Liver (tissue), 9 donors: ENCODE results near the gene CD300LD. TPM values are rescaled to one million over a fixed set of nuclear protein-coding genes. Genes with fewer than 3 reads are reported as not detected.

ENCODE experiments used
- DNase-seq: peaks from one replicate; pipeline ENCODE4 v3.0.0-alpha.2; 2017; ENCODE audit warnings: low spot score
- H3K27ac ChIP-seq, 2 donors: one replicate each; pipeline ENCODE4 v1.7.0; 2013; ENCODE audit warnings: inconsistent platforms in 2 of 2, low read length in 2 of 2, control low read depth in 1 of 2, low read depth in 1 of 2, mild to moderate bottlenecking in 1 of 2
- H3K27me3 ChIP-seq, 4 donors: one replicate each; pipeline versions ENCODE4 v1.6.1 to v1.7.0; 2013; ENCODE audit warnings: low read length in 3 of 4, inconsistent platforms in 1 of 4, mild to moderate bottlenecking in 1 of 4, moderate library complexity in 1 of 4; ENCODE audit not compliant: control insufficient read depth in 4 of 4, insufficient read depth in 4 of 4
- H3K36me3 ChIP-seq, 4 donors: one replicate each; pipeline versions ENCODE4 v1.6.1 to v1.7.0; 2013; ENCODE audit warnings: low read length in 3 of 4, mild to moderate bottlenecking in 3 of 4, low read depth in 1 of 4, moderate library complexity in 1 of 4; ENCODE audit not compliant: control insufficient read depth in 4 of 4, insufficient read depth in 3 of 4
- H3K4me1 ChIP-seq, 4 donors: one replicate each; pipeline versions ENCODE4 v1.6.1 to v1.7.0; 2013; ENCODE audit warnings: low read length in 3 of 4, mild to moderate bottlenecking in 3 of 4, moderate library complexity in 1 of 4; ENCODE audit not compliant: control insufficient read depth in 4 of 4, insufficient read depth in 4 of 4
- H3K4me3 ChIP-seq, 3 donors: one replicate each; pipeline versions ENCODE4 v1.6.1 to v1.7.0; 2013; ENCODE audit warnings: low read length in 3 of 3, control low read depth in 1 of 3, low read depth in 1 of 3, mild to moderate bottlenecking in 1 of 3
- H3K9ac ChIP-seq, 2 donors: one replicate each; pipeline ENCODE4 v1.7.0; 2013; ENCODE audit warnings: low read length in 2 of 2, mild to moderate bottlenecking in 2 of 2, moderate library complexity in 2 of 2, control low read depth in 1 of 2, low read depth in 1 of 2
- H3K9me3 ChIP-seq, 4 donors: one replicate each; pipeline versions ENCODE4 v1.6.1 to v1.7.0; 2013; ENCODE audit warnings: low read length in 3 of 4; ENCODE audit not compliant: control insufficient read depth in 4 of 4
- CTCF ChIP-seq: fragments of 150-350 bp; IDR thresholded peaks from 2 replicates; pipeline ENCODE4 v1.5.1; 2017; ENCODE audit warnings: improper control_type of control experiment, low read depth, low read length; ENCODE audit not compliant: missing input control
- FOXA1 ChIP-seq: IDR thresholded peaks from 2 replicates; pipeline ENCODE4 v1.6.1; 2016; ENCODE audit warnings: antibody characterized with exemption
- GABPA ChIP-seq, 2 donors: IDR thresholded peaks in 1 of 2; conservative IDR thresholded peaks in 1 of 2; 2 replicates each; pipeline ENCODE4 v1.6.1; 2016; ENCODE audit warnings: antibody characterized with exemption in 2 of 2, mild to moderate bottlenecking in 1 of 2, moderate library complexity in 1 of 2
- NR2F2 ChIP-seq: IDR thresholded peaks from 2 replicates; pipeline ENCODE4 v1.6.1; 2016; ENCODE audit warnings: antibody characterized with exemption
- RAD21 ChIP-seq, 2 donors: IDR thresholded peaks; 2 replicates each; pipeline ENCODE4 v1.6.1; 2016; ENCODE audit warnings: antibody characterized with exemption in 2 of 2, mild to moderate bottlenecking in 2 of 2
- TAF1 ChIP-seq: conservative IDR thresholded peaks from 2 replicates; pipeline ENCODE4 v1.6.1; 2016; ENCODE audit warnings: antibody characterized with exemption, mild to moderate bottlenecking
- YY1 ChIP-seq: IDR thresholded peaks from 2 replicates; pipeline ENCODE4 v1.6.1; 2016; ENCODE audit warnings: antibody characterized with exemption, mild to moderate bottlenecking
- ZBTB33 ChIP-seq: IDR thresholded peaks from 2 replicates; pipeline ENCODE4 v1.6.1; 2016; ENCODE audit warnings: antibody characterized with exemption
- WGBS: extraction: QIAGEN DNeasy Blood & Tissue Kit; methylation state at CpG from one replicate; pipeline ENCODE4 v1.1.7; 2013; 5-methylcytosine and 5-hydroxymethylcytosine counted together
- polyA plus RNA-seq, 2 donors: library from polyadenylated mRNA; stranded (reverse) in 1 of 2; unstranded in 1 of 2; fragments of 200-250 nt in 1 of 2; fragments of >200 nt in 1 of 2; fragmentation: Nextera tagmentation in 1 of 2; extraction: Ambion mirVana in 1 of 2; gene quantifications; one replicate each; pipeline versions ENCODE4 v1.2.1 to v1.2.3, GENCODE V29; 2013 to 2015
- total RNA-seq, 2 donors: library from RNA; depleted of rRNA; stranded (reverse); fragments of >200 nt; gene quantifications; one replicate each; pipeline ENCODE4 v1.2.3, GENCODE V29; 2014
- TF ChIP-seq, protein P1 (sequence below): IDR thresholded peaks from 2 replicates; pipeline ENCODE4 v1.6.1; 2016; ENCODE audit warnings: antibody characterized with exemption, mild to moderate bottlenecking
- donor health status: healthy.
- donor health status: healthy.
- donor health status: healthy.
- donor health status: healthy.
- donor health status: healthy.

Gene CD300LD
- total and polyA plus RNA-seq, 4 donors: 0.08 TPM; not detected in 3

DNA sequence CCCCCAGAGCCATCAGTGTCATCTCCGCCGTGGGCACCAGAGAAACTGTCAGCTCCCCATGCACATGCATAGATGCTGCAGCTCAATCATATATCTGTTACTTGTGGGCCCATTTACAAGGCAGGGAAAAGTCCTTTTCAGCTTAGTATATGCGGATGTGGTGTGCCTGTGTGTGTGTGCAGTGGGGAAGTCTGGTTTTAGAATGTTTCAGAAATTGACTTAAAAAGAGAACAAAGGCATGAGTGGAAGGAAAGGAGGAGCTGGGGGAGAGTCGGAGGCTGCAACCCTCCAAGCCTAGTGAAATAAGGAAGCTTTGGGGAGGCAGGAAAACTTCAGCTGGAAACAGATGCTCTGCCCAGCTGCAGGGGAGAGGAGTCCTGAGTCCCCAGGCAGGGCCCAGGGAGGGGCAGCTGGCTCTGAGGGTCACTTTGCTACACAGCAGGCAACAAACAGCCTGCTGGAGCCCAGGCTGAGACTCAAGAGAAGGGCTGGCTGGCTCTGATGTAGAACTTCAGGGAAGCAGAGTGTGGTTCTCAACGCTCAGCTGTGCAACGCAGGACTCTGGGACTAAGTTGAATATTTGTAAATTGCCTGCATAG lies 11.1 kb upstream of the CD300LD start:
- no peaks in the 10 kb centered on the region for H3K4me1 ChIP-seq
- no peak for DNase-seq
- H3K9ac ChIP-seq: no peak overlapping the region
- H3K36me3 ChIP-seq: no peaks in the 10 kb centered on the region
- TF ChIP-seq ZBTB33: no peak
- TF ChIP-seq, protein P1, sequence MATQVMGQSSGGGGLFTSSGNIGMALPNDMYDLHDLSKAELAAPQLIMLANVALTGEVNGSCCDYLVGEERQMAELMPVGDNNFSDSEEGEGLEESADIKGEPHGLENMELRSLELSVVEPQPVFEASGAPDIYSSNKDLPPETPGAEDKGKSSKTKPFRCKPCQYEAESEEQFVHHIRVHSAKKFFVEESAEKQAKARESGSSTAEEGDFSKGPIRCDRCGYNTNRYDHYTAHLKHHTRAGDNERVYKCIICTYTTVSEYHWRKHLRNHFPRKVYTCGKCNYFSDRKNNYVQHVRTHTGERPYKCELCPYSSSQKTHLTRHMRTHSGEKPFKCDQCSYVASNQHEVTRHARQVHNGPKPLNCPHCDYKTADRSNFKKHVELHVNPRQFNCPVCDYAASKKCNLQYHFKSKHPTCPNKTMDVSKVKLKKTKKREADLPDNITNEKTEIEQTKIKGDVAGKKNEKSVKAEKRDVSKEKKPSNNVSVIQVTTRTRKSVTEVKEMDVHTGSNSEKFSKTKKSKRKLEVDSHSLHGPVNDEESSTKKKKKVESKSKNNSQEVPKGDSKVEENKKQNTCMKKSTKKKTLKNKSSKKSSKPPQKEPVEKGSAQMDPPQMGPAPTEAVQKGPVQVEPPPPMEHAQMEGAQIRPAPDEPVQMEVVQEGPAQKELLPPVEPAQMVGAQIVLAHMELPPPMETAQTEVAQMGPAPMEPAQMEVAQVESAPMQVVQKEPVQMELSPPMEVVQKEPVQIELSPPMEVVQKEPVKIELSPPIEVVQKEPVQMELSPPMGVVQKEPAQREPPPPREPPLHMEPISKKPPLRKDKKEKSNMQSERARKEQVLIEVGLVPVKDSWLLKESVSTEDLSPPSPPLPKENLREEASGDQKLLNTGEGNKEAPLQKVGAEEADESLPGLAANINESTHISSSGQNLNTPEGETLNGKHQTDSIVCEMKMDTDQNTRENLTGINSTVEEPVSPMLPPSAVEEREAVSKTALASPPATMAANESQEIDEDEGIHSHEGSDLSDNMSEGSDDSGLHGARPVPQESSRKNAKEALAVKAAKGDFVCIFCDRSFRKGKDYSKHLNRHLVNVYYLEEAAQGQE: no peak
- no peak for TF ChIP-seq TAF1
- TF ChIP-seq GABPA (IDR thresholded peaks at IDR 0.05 in 1 of 2, conservative IDR thresholded peaks at IDR 0.05 in 1 of 2): no peak
- TF ChIP-seq YY1: no peak
- no peak for TF ChIP-seq FOXA1
- TF ChIP-seq NR2F2: no peak
- H3K4me3 ChIP-seq: no peak overlapping the region
- no peak overlapping the region for H3K27ac ChIP-seq
- H3K27me3 ChIP-seq: peaks cover 0 to 8% (median 2%) of the 10 kb centered on the region in 4 donors
- 65% methylated on average over 6 of the region's 6 CpGs for WGBS
- H3K9me3 ChIP-seq: no peaks in the 10 kb centered on the region

GRCh38 chr17:74601944-74602572 lies 10.0 kb upstream of the CD300LD start:
- H3K4me3 ChIP-seq: no peak overlapping the region
- H3K27ac ChIP-seq: no peak overlapping the region
- no peaks in the 10 kb centered on the region for H3K36me3 ChIP-seq
- H3K9me3 ChIP-seq: no peaks in the 10 kb centered on the region
- H3K27me3 ChIP-seq: peaks cover 0 to 8% (median 2%) of the 10 kb centered on the region in 4 donors
- peak; percentile 46 for DNase-seq
- TF ChIP-seq RAD21 (IDR thresholded peaks at IDR 0.05) (peak; percentile 70 to 79), CTCF (peak; percentile 56)
- TF ChIP-seq, protein P1: no peak
- no peak overlapping the region for H3K9ac ChIP-seq
- H3K4me1 ChIP-seq: no peaks in the 10 kb centered on the region
- 38% methylated on average over 12 of the region's 12 CpGs for WGBS
